HG03280 (cell line): ENCODE measurements around the gene ZW10.
"Not testable (repeated sequence)": the region's sequence is repeated elsewhere in the genome, so short reads cannot be mapped to it uniquely, and the experiment has no call there.

ENCODE experiments used
- ATAC-seq: cut with Tn5 transposase; IDR thresholded peaks from one replicate; pipeline ENCODE4 v1.9.1; 2021; ENCODE audit warnings: mild to moderate bottlenecking, moderate library complexity; ENCODE audit not compliant: unreplicated experiment

The ZW10 gene, protein sequence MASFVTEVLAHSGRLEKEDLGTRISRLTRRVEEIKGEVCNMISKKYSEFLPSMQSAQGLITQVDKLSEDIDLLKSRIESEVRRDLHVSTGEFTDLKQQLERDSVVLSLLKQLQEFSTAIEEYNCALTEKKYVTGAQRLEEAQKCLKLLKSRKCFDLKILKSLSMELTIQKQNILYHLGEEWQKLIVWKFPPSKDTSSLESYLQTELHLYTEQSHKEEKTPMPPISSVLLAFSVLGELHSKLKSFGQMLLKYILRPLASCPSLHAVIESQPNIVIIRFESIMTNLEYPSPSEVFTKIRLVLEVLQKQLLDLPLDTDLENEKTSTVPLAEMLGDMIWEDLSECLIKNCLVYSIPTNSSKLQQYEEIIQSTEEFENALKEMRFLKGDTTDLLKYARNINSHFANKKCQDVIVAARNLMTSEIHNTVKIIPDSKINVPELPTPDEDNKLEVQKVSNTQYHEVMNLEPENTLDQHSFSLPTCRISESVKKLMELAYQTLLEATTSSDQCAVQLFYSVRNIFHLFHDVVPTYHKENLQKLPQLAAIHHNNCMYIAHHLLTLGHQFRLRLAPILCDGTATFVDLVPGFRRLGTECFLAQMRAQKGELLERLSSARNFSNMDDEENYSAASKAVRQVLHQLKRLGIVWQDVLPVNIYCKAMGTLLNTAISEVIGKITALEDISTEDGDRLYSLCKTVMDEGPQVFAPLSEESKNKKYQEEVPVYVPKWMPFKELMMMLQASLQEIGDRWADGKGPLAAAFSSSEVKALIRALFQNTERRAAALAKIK

GRCh38 chr11:113773416-113774173 is at the start of gene ZW10:
TSS of gene ZW10 (minus strand) at chr11:113773692. CDS start at chr11:113773666, 26 bp downstream.
- peak; percentile 98 for ATAC-seq

DNA sequence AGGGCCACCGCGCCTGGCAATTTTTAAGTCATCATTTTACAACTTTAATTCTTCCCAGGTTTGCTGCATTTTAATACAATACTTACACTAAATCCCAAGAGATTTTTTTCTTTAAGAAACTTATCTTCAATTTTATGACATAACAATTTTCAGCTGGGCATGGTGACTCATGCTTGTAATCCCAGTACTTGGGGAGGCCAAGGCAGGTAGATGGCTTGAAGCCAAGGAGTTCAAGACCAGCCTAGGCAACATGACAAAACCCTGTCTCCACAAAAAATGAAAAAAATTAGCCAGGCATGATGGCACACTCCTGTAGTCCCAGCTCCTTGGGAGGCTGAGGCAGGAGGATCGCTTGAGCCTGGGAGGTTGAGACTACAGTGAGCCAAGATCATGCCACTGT is 44.9 kb upstream of the ZW10 start:
- ATAC-seq = no peak

- no peak for ATAC-seq
These were observed 44.1 kb upstream of the ZW10 start for GRCh38 chr11:113817626-113818025.

DNA sequence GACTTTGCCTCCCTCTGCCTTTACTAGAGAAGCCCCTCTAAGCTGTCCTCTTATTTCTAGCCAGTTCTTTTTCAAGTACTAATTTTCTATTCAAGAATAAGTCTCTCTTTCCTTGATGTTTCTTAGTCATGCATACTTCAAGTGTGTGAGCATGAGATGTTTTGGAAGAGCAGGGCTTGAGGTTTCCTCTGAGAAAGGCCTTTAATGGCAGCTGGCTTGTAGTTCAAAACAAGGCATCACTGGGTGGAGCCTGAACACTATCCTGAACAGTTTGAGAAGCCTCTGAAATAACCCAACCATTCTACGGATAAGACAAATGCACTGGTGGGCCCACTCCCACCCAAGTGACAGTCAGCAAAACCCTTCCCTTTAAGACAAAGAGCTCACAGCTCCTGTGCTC is 43.7 kb upstream of the ZW10 start:
- no peak for ATAC-seq

- no peak for ATAC-seq
These were observed 40.7 kb upstream of the ZW10 start for GRCh38 chr11:113814181-113814580.

GRCh38 chr11:113808931-113809330 is 35.4 kb upstream of the ZW10 start:
- ATAC-seq = no peak

- ATAC-seq = no peak
These were observed 32.9 kb upstream of the ZW10 start for GRCh38 chr11:113806406-113806805.

DNA sequence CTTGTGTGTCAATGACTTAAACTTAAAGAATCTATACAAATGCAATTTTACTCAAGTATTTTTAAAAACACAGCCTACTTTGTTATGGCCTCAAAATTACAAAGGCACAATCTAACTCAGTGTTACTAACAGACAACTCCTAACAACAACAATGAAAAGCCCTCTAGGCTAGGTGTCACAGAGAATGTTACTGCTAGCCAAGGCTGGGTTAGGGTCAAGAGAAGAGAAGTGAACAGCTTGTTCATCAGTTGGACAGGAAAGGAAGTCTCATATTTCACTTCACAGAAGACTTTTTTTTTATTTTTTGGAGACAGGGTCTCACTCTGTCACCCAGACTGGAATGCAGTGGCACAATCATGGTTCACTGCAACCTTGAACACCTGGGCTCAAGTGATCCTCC is 32.1 kb upstream of the ZW10 start:
- no peak for ATAC-seq

- ATAC-seq = no peak
These were observed 29.1 kb upstream of the ZW10 start for GRCh38 chr11:113802621-113803020.

DNA sequence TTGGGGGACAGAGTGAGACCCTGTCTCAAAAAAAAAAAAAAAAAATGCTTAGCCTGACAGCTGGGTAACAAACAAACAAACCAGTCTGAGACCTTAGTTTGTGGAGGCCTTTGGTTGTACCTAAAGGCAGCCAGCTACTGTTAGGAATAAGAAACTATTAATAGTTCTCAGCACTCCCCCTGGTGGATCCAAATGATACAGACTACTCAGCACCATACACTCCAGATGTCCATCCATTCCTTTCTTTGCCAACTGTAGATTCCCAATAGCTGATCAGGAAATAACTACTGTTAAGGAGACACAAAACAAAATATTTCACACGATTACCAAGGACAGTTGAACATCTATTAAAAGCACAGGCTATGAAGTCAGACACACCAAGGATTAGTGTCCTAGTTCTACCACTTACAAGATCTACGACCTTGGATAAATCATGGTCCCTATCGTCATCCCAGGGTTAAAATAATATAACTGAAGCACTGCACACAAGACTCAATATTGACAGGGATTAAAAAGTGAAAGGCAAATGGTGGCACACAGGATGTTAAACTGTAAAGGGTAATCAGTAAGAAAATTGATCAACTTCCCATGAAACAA is 23.3 kb upstream of the ZW10 start:
- no peak for ATAC-seq

DNA sequence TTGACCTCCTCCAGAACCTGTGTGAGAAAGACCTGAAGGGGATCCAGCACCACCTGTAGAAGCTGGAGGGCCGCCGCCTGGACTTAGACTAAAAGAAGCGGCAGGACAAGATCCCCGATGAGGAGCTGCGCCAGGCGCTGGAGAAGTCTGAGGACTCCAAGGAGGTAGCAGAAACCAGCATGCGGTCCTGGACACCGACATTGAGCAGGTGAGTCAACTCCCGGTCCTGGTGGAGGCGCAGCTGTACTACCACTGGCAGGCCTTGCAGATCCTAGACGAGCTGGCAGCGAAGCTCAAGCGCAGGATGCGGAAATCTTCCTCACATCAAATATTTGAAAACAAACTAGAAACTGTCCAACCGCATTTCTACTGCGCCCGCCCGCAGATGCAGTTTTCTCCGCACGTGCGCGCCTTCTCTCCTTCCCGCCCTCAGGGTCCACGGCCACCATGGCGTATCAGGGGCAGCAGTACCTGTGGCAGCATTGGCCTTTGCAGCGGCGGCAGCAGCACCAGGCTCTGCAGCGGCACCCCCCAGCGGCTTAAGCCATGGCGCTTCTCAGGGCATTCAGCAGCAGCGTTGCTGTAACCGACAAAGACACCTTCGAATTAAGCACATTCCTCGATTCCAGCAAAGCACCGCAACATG is 16.3 kb upstream of the ZW10 start:
- ATAC-seq = no peak

- not testable (repeated sequence) for ATAC-seq
These were observed 15.5 kb upstream of the ZW10 start for GRCh38 chr11:113789016-113789415.

DNA sequence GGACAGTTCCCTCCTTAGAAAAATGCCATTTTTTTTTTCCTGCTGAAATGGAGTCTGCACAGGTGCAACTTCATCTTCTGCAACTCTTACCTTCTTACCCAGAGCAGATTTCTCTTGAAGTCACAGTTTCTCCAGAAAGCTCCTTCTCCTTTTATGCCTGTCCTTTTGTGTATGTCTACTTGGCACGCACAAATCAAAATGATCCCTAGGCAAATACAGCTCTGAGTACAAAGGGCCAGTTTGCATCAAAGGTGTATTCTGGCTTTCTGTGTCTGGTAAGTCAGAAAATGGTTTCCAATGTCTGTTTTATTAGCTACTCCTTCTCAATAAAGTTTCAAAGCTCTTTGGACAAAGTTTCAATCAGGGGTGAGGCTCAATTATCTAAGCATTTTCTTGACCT is 8.6 kb upstream of the ZW10 start:
- no peak for ATAC-seq

DNA sequence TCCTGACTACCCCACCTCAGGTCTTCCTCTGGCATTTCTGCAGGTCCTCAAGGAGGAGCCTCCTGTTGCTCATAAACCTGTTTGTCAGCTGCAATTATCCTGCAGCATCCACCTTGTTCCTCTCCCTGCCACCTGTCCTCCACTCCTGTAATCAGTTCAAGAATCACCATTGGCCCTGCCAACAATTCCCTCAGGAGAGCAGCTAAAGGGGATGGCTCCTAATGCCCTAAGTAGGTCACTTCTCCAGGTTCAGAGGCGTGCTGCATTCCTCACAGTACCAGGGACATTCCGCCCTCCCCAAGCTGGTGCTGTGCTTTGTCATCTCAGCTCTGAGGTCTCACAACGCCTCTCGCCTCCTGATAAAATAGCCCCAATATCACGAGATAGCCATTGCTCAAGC is 8.2 kb upstream of the ZW10 start:
- no peak for ATAC-seq

GRCh38 chr11:113779496-113779895 is 6.0 kb upstream of the ZW10 start, which contains the start of gene CLDN25:
TSS of gene CLDN25 (plus strand) at chr11:113779796. CDS start at chr11:113779796, 0 bp downstream.
- ATAC-seq = no peak

DNA sequence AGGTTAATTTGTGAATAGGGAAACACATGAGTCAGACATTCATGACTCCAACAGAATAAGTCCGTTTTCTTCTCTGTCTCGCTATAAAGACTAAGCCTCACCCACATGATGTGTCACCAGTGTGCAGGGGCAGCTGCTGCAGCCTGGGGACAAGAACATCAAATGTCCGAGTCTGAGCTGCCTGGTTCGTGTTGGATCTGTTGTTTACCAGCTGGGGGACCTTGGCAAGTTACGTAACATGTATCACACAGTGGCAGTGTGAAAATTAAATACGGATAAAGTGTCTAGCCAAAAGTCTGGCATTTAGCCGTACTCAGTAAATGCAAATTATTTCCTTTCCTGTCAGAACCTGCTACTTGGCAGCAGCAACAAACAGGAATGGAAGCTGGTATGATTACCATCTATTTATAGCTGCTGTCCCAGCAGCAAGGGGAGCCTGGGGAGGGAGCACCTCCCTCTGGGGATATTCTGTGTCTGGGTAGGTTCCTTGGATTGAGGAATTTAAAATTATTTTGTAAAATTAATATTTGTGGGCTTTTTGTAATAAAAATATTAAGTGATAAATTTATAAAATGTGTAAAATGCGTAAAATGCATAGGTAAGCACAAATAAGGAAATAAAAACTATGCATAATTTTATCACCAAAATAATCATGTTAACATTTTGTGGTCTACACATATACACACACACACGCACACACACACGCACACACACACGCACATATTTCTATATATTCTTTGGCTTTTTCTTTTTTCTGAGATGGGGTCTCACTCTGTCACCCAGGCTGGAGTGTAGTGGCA is 4.8 kb upstream of the ZW10 start:
- no peak for ATAC-seq

DNA sequence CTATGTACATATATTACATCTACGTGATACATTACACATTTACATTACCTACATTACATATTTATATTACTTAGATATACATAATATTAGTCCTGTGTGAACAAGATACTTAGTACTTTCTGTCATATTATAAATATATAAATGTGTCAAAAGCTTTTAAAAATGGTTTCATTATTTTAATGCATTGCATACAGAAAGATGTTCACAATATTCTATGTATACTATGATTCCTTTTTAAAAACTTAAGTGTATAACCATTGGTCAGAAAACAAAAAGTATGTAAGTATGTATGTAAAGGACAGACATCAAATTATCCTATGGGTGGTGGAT is 647 bp upstream of the ZW10 start:
- ATAC-seq = no peak

DNA sequence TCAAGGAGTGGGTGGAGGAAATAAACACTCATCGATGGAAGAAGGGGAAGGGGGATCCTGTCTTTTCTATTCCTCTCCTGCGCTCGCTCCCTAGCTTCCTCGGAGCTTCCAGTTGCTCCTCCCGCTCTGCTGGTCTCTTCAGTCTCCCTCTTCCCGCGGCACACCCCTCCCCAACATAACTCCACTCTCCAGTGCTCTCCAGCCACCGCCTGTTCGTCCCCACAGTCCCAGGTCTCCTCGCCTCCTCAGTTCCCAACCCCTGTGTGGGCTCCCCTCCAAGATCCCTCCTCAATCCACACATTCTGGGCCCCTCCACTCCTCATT is 438 bp downstream of the ZW10 start:
- ATAC-seq = no peak

- no peak for ATAC-seq
These were observed 1.5 kb downstream of the ZW10 start for GRCh38 chr11:113771964-113772363.
